ENCODE results near the gene ABCA5.
A peak's percentile ranks its signal among the peaks of the same experiment; 100 is the strongest.

ABCA5 gene

DNA sequence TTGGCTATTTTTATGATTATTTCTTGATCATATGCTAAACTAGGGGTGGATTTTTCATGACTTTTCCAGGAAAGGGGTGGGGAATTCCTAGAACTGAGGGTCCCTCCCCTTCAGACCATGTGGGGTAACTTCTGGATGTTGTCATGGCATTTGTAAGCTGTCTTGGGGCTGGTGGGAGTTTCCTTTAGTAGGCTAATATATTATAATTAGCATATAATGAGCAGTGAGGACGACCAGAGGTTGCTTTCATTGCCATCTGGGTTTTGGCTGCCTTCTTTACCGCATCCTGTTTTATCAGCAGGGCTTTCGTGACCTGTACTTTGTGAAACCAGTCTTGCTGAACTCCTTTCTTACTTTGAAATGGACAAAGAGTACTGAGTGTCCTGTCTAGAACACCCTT, 40.4 kb upstream of the ABCA5 start:
- Histone ChIP-seq H3K9me2 (replicated peaks; ENCODE audit: insufficient read depth, low read length) (no peaks in the 10 kb centered on the region), H3K4me2 (ENCODE audit: low read depth, low read length) (peak overlapping the region; percentile 76), H3K4me1 (ENCODE audit: low read length) (peaks cover 21% of the 10 kb centered on the region), H3K27ac (ENCODE audit: low read length) (peak overlapping the region; percentile 62; the same call in 1 of the 2 replicates), H3K36me3 (replicated peaks; ENCODE audit: insufficient read depth, low read length) (no peaks in the 10 kb centered on the region), H3K9me3 (replicated peaks; ENCODE audit: insufficient read depth, low read length) (no peaks in the 10 kb centered on the region), H3K9ac (ENCODE audit: low read length) (no peak overlapping the region), H2AFZ (ENCODE audit: low read length) (peak overlapping the region; percentile 46; the same call in 1 of the 2 replicates), H3K27me3 (replicated peaks; ENCODE audit: insufficient read depth, low read length) (no peaks in the 10 kb centered on the region), H3K79me2 (ENCODE audit: low read length) (no peaks in the 10 kb centered on the region), H4K20me1 (ENCODE audit: insufficient read depth, low read length) (no peaks in the 10 kb centered on the region), H3K4me3 (ENCODE audit: low read length) (no peak overlapping the region), H3F3A (ENCODE audit: insufficient read depth, low read length) (peaks cover 5% of the 10 kb centered on the region; the same call in 1 of the 2 replicates)
- TF ChIP-seq EZH2phosphoT487 (IDR thresholded peaks at IDR 0.05; ENCODE audit: low read length) (no peak), EZH2 (optimal IDR thresholded peaks at IDR 0.05; ENCODE audit: low read depth, low read length) (no peak)
- TF ChIP-seq, protein P1, sequence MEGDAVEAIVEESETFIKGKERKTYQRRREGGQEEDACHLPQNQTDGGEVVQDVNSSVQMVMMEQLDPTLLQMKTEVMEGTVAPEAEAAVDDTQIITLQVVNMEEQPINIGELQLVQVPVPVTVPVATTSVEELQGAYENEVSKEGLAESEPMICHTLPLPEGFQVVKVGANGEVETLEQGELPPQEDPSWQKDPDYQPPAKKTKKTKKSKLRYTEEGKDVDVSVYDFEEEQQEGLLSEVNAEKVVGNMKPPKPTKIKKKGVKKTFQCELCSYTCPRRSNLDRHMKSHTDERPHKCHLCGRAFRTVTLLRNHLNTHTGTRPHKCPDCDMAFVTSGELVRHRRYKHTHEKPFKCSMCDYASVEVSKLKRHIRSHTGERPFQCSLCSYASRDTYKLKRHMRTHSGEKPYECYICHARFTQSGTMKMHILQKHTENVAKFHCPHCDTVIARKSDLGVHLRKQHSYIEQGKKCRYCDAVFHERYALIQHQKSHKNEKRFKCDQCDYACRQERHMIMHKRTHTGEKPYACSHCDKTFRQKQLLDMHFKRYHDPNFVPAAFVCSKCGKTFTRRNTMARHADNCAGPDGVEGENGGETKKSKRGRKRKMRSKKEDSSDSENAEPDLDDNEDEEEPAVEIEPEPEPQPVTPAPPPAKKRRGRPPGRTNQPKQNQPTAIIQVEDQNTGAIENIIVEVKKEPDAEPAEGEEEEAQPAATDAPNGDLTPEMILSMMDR (IDR thresholded peaks at IDR 0.05; ENCODE audit: low read length), result no peak
- peak; percentile 92 for DNase-seq

DNA sequence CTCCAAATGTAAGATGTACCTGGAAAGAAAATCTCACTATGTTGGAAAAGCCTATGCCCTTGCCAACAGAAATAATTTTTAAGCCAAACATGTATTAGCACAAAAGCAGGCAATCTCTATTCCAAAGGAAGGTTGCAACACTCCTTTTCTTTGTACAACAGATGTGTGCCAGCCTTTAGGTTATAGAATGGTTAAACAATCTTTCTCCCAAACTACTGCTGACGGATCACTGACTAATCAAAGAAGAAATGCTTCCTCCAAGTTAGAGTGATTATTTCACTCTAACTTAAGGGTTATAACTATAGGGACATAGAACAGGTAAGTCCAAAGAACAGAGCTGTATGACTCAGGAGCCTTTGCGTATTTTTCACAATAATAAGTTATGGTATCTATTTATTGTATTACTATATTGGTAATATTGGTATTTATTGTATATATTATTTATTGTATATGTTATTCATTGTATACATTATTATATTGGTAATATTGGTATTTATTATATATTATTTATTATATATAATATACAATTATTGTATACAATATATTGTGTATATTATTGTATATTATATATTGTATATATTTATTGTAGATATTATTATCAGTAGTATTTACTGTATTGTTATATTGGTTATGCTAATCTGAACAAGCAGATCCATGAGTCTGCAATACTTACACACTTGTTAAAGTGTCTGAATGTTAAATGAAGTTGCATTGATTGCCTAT, 36.7 kb upstream of the ABCA5 start:
- H3K9me3 ChIP-seq (replicated peaks; ENCODE audit: insufficient read depth, low read length), result no peaks in the 10 kb centered on the region
- H2AFZ ChIP-seq (ENCODE audit: low read length), result no peak overlapping the region
- H4K20me1 ChIP-seq (ENCODE audit: insufficient read depth, low read length), result no peaks in the 10 kb centered on the region
- H3K9ac ChIP-seq (ENCODE audit: low read length), result no peak overlapping the region
- TF ChIP-seq EZH2phosphoT487 (IDR thresholded peaks at IDR 0.05; ENCODE audit: low read length), result no peak
- TF ChIP-seq, protein P1 (IDR thresholded peaks at IDR 0.05; ENCODE audit: low read length), result no peak
- no peak for TF ChIP-seq EZH2 (optimal IDR thresholded peaks at IDR 0.05; ENCODE audit: low read depth, low read length)
- no peak for DNase-seq
- H3K79me2 ChIP-seq (ENCODE audit: low read length), result no peaks in the 10 kb centered on the region
- H3K4me3 ChIP-seq (ENCODE audit: low read length), result no peak overlapping the region
- H3K36me3 ChIP-seq (replicated peaks; ENCODE audit: insufficient read depth, low read length), result no peaks in the 10 kb centered on the region
- H3K9me2 ChIP-seq (replicated peaks; ENCODE audit: insufficient read depth, low read length), result no peaks in the 10 kb centered on the region
- H3F3A ChIP-seq (ENCODE audit: insufficient read depth, low read length), result peaks cover 5% of the 10 kb centered on the region; the same call in 1 of the 2 replicates
- no peak overlapping the region for H3K27ac ChIP-seq (ENCODE audit: low read length)
- no peaks in the 10 kb centered on the region for H3K27me3 ChIP-seq (replicated peaks; ENCODE audit: insufficient read depth, low read length)
- H3K4me2 ChIP-seq (ENCODE audit: low read depth, low read length), result no peak overlapping the region
- H3K4me1 ChIP-seq (ENCODE audit: low read length), result peaks cover 24% of the 10 kb centered on the region

DNA sequence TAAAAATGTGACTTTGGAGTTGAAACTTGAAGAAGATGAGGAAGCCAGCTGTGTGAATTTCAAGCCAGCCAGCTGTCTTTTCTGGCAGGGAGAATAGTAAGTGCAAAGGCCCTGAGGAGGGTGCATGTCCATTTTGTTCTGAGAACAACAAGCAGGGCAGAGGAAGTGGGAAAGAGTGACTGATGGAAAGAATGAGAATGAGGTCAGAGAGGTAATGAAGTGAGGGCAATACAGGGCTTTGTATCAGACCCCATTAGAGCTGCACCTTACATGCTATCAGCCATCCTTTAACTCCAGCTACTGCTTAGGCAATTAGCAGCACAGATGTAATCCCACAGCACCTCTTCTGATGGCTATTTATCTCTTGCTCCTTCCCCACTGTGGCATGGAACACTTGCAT, 34.2 kb upstream of the ABCA5 start:
- H3K9ac ChIP-seq (ENCODE audit: low read length), result no peak overlapping the region
- H3K9me3 ChIP-seq (replicated peaks; ENCODE audit: insufficient read depth, low read length), result no peaks in the 10 kb centered on the region
- no peak overlapping the region for H3K4me3 ChIP-seq (ENCODE audit: low read length)
- H3K4me2 ChIP-seq (ENCODE audit: low read depth, low read length), result no peak overlapping the region
- H3K79me2 ChIP-seq (ENCODE audit: low read length), result no peaks in the 10 kb centered on the region
- H3K27me3 ChIP-seq (replicated peaks; ENCODE audit: insufficient read depth, low read length), result no peaks in the 10 kb centered on the region
- H3K4me1 ChIP-seq (ENCODE audit: low read length), result peaks cover 10% of the 10 kb centered on the region; the same call in 1 of the 2 replicates
- no peak for DNase-seq
- no peak overlapping the region for H2AFZ ChIP-seq (ENCODE audit: low read length)
- TF ChIP-seq EZH2 (optimal IDR thresholded peaks at IDR 0.05; ENCODE audit: low read depth, low read length), result no peak
- H3F3A ChIP-seq (ENCODE audit: insufficient read depth, low read length), result no peaks in the 10 kb centered on the region
- no peak overlapping the region for H3K27ac ChIP-seq (ENCODE audit: low read length)
- H3K36me3 ChIP-seq (replicated peaks; ENCODE audit: insufficient read depth, low read length), result no peaks in the 10 kb centered on the region
- no peaks in the 10 kb centered on the region for H4K20me1 ChIP-seq (ENCODE audit: insufficient read depth, low read length)
- H3K9me2 ChIP-seq (replicated peaks; ENCODE audit: insufficient read depth, low read length), result no peaks in the 10 kb centered on the region
